Naive thymus-derived CD4-positive, alpha-beta T cell (primary cell): Measurements from ENCODE around the gene DNAJC3. TPM values are rescaled to one million over a fixed set of nuclear protein-coding genes. Genes with fewer than 3 reads are reported as not detected.

Experiments used
- ATAC-seq: fragments of 150-1000 bp; cut with Tn5 transposase; 2 replicates; pipeline ENCODE4 v1.10.0; 2021; ENCODE audit warnings: mild to moderate bottlenecking, moderate library complexity
- CTCF ChIA-PET: fragments of 350-600 bp; sonication (Branson Sonifier 250); formaldehyde crosslinking; loops from one replicate; lab custom pipeline; 2021; ENCODE audit warnings: antibody characterized with exemption; lab: Charles Lee
- POLR2A ChIA-PET: fragments of 350-600 bp; sonication (Branson Sonifier 250); formaldehyde crosslinking; loops from one replicate; lab custom pipeline; 2021; ENCODE audit warnings: antibody characterized with exemption, inconsistent platforms; lab: Charles Lee
- DNase-seq, 9 donors: peaks; one replicate each; pipeline versions ENCODE4 v3.0.0 to v3.0.0-alpha.2; 2020 to 2022; ENCODE audit warnings: mixed read lengths in 1 of 9
- H3K27ac ChIP-seq: one replicate; pipeline ENCODE4 v1.7.0; 2013; ENCODE audit warnings: mild to moderate bottlenecking, low read depth, low read length, moderate library complexity
- H3K27me3 ChIP-seq, 2 donors: one replicate each; pipeline ENCODE4 v1.7.0; 2013; ENCODE audit warnings: low read length in 2 of 2, mild to moderate bottlenecking in 2 of 2, moderate library complexity in 2 of 2; ENCODE audit not compliant: control insufficient read depth in 2 of 2, insufficient read depth in 2 of 2
- H3K36me3 ChIP-seq, 3 experiments: 1 replicate in 2 of 3; 2 replicates in 1 of 3; pipeline ENCODE4 v1.7.0; 2013; ENCODE audit warnings: low read length in 3 of 3, mild to moderate bottlenecking in 3 of 3, moderate library complexity in 1 of 3; ENCODE audit not compliant: insufficient read depth in 3 of 3, control insufficient read depth in 2 of 3
- H3K4me1 ChIP-seq, 2 donors: one replicate each; pipeline ENCODE4 v1.7.0; 2013; ENCODE audit warnings: low read length in 2 of 2, mild to moderate bottlenecking in 2 of 2, moderate library complexity in 1 of 2; ENCODE audit not compliant: control insufficient read depth in 2 of 2, insufficient read depth in 2 of 2
- H3K4me3 ChIP-seq: 2 replicates; pipeline ENCODE4 v1.7.0; 2013; ENCODE audit warnings: mild to moderate bottlenecking, low read length
- H3K9me3 ChIP-seq, 3 experiments: 1 replicate in 2 of 3; 2 replicates in 1 of 3; pipeline ENCODE4 v1.7.0; 2013; ENCODE audit warnings: low read length in 3 of 3; ENCODE audit not compliant: control insufficient read depth in 2 of 3
- H3K27ac Mint-ChIP-seq, 9 donors: one replicate each; pipeline ENCODE4 v1.8.0; 2020 to 2022; ENCODE audit warnings: mixed read lengths in 9 of 9, mild to moderate bottlenecking in 8 of 9, moderate library complexity in 5 of 9, inconsistent platforms in 2 of 9
- H3K27me3 Mint-ChIP-seq, 5 donors: one replicate each; pipeline ENCODE4 v1.8.0; 2021 to 2022; ENCODE audit warnings: mixed read lengths in 5 of 5, mild to moderate bottlenecking in 1 of 5
- H3K36me3 Mint-ChIP-seq, 5 donors: one replicate each; pipeline ENCODE4 v1.8.0; 2020 to 2022; ENCODE audit warnings: mixed read lengths in 5 of 5, mild to moderate bottlenecking in 3 of 5, inconsistent platforms in 1 of 5
- H3K4me1 Mint-ChIP-seq, 7 donors: one replicate each; pipeline ENCODE4 v1.8.0; 2020 to 2022; ENCODE audit warnings: mixed read lengths in 7 of 7, mild to moderate bottlenecking in 3 of 7, inconsistent platforms in 1 of 7
- H3K4me3 Mint-ChIP-seq, 10 donors: one replicate each; pipeline ENCODE4 v1.8.0; 2020 to 2022; ENCODE audit warnings: mild to moderate bottlenecking in 10 of 10, mixed read lengths in 10 of 10, moderate library complexity in 6 of 10, inconsistent platforms in 2 of 10
- H3K9me3 Mint-ChIP-seq, 11 donors: one replicate each; pipeline ENCODE4 v1.8.0; 2020 to 2022; ENCODE audit warnings: mixed read lengths in 11 of 11, mild to moderate bottlenecking in 4 of 11, inconsistent platforms in 1 of 11, moderate library complexity in 1 of 11
- intact Hi-C, 2 donors: fragments of 100-400 bp; cut with micrococcal nuclease; formaldehyde crosslinking; loops; one replicate each; pipeline ENCODE4 v1.15.1; 2023
- polyA plus RNA-seq, 2 donors: library from polyadenylated mRNA; unstranded; fragments of 300-500 nt; fragmentation: Illumina TruSeq; gene quantifications; one replicate each; pipeline ENCODE4 v1.2.3, GENCODE V29; 2021
- total RNA-seq, 6 experiments: library from RNA in 5 of 6; stranded (reverse) in 5 of 6; gene quantifications; 1 replicate in 5 of 6; 2 replicates in 1 of 6; pipeline ENCODE4 v1.2.3 and lab custom pipeline; 2021 to 2026

Gene DNAJC3
- total and polyA plus RNA-seq, 7 experiments from 2014 or later = 11.3 to 33.0 (median 22.6) TPM

GRCh38 chr13:95641291-95642027 lies 35.5 kb upstream of the DNAJC3 start:
- POLR2A ChIA-PET = no interaction called here
- CTCF ChIA-PET = no interaction called here

DNA sequence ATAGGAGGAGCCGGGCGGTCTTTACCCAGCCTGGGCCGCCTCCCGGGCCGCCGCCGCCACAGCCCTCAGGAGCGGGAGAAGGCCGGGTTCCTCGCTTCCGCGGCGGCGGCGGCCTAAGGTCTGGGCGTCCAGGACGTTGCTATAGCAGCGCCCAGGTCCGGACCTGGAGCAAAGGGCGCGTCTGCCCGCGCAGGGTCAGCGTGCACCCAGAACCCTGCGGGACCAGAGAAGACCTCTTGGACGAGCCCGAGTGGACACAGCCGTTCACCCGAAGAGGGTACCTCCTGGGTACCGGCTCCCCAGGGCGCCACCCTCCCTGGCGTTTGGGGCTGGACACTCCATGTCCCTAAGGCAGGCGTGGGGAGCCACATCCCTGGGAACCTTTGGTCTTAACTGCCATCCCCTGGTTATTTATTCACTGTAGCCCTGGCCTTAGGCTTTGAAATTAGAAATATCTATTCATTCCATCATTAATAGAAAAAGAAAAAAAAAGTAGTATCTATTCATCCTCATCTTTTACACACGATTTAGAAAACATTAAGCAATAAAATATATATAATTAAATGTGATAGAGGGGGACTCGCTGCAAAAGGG lies 34.8 kb upstream of the DNAJC3 start:
- Mint-ChIP-seq H3K27me3 (peaks cover 39 to 60% (median 41%) of the 10 kb centered on the region in 5 donors), H3K36me3 (peaks cover 0 to 3% (median 0%) of the 10 kb centered on the region in 5 donors), H3K9me3 (no peaks in the 10 kb centered on the region), H3K4me3 (no peak overlapping the region), H3K4me1 (peaks cover 0 to 24% (median 11%) of the 10 kb centered on the region in 7 donors), H3K27ac (no peak overlapping the region)
- H3K4me3 ChIP-seq = no peak overlapping the region
- H3K9me3 ChIP-seq = no peaks in the 10 kb centered on the region
- POLR2A ChIA-PET = no interaction called here
- peaks cover 3% of the 10 kb centered on the region in 2 donors for H3K27me3 ChIP-seq
- H3K27ac ChIP-seq = no peak overlapping the region
- intact Hi-C loops = loop anchor here in 1 of 2 donors (5.0 kb wide), 1 partner anchor 35 kb away; the partner anchor contains the start of gene DNAJC3
- H3K36me3 ChIP-seq = no peaks in the 10 kb centered on the region
- CTCF ChIA-PET = no interaction called here
- DNase-seq (no peak), ATAC-seq (peak; percentile 29)
- no peaks in the 10 kb centered on the region for H3K4me1 ChIP-seq

More at GRCh38 chr13:95641291-95642027, 35.5 kb upstream of the DNAJC3 start:
- Mint-ChIP-seq H3K9me3 (no peaks in the 10 kb centered on the region), H3K4me3 (peak overlapping the region in 2 of 10 donors; percentile 10 to 34), H3K27ac (no peak overlapping the region), H3K4me1 (peaks cover 0 to 30% (median 17%) of the 10 kb centered on the region in 7 donors), H3K36me3 (peaks cover 0 to 3% (median 0%) of the 10 kb centered on the region in 5 donors), H3K27me3 (peaks cover 39 to 54% (median 41%) of the 10 kb centered on the region in 5 donors)
- Histone ChIP-seq H3K27ac (no peak overlapping the region), H3K9me3 (no peaks in the 10 kb centered on the region), H3K36me3 (no peaks in the 10 kb centered on the region), H3K4me1 (no peaks in the 10 kb centered on the region), H3K4me3 (no peak overlapping the region), H3K27me3 (peaks cover 3% of the 10 kb centered on the region in 2 donors)
- intact Hi-C loops = loop anchor here in 1 of 2 donors (5.0 kb wide), 1 partner anchor 36 kb away; the partner anchor contains the start of gene DNAJC3
- ATAC-seq (no peak), DNase-seq (no peak)

DNA sequence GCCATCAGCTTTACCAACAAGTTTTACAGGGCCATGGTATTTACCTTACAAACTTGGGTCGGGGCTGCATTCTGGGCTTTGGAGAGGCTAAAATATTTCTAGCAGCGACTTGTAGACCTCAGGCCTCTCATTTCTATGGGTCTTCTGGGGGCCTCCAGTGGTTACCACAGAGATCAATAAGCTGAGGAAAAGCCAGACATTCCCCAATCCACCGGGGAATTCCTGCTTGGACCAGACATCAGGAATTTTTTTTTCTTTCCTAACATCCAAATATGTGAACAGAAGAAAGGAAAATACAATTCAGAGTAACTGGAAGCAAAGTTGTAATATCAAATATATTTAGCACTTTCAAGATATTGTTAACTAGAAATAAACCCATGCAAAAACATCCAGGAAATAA lies 33.9 kb upstream of the DNAJC3 start:
- POLR2A ChIA-PET = interaction anchor here (0.5 kb wide), 1 partner anchor 1388 kb away, joined by 4 read pairs; no protein-coding TSS in a partner anchor

GRCh38 chr13:95643571-95643935 lies 33.4 kb upstream of the DNAJC3 start:
- peaks cover 3% of the 10 kb centered on the region in 2 donors for H3K27me3 ChIP-seq
- CTCF ChIA-PET = no interaction called here
- Mint-ChIP-seq H3K27me3 (peaks cover 39 to 70% (median 41%) of the 10 kb centered on the region in 5 donors), H3K4me3 (peak overlapping the region; percentile 25 to 78 (median 52)), H3K4me1 (peaks cover 0 to 19% (median 10%) of the 10 kb centered on the region in 7 donors), H3K27ac (no peak overlapping the region), H3K9me3 (no peaks in the 10 kb centered on the region), H3K36me3 (peaks cover 0 to 3% (median 0%) of the 10 kb centered on the region in 5 donors)
- ATAC-seq (no peak), DNase-seq (no peak)
- H3K9me3 ChIP-seq = no peaks in the 10 kb centered on the region
- H3K4me1 ChIP-seq = no peaks in the 10 kb centered on the region
- no peaks in the 10 kb centered on the region for H3K36me3 ChIP-seq
- POLR2A ChIA-PET = interaction anchor here (0.5 kb wide), 1 partner anchor 1389 kb away, joined by 4 read pairs; no protein-coding TSS in a partner anchor
- H3K4me3 ChIP-seq = no peak overlapping the region
- intact Hi-C loops = loop anchor here in 1 of 2 donors (5.0 kb wide), 1 partner anchor 34 kb away; the partner anchor contains the start of gene DNAJC3
- no peak overlapping the region for H3K27ac ChIP-seq

More for the DNA sequence above, 33.9 kb upstream of the DNAJC3 start:
- no peaks in the 10 kb centered on the region for H3K9me3 ChIP-seq
- Mint-ChIP-seq H3K36me3 (peaks cover 0 to 3% (median 0%) of the 10 kb centered on the region in 5 donors), H3K27ac (no peak overlapping the region), H3K4me1 (peaks cover 0 to 19% (median 10%) of the 10 kb centered on the region in 7 donors), H3K27me3 (peaks cover 39 to 67% (median 41%) of the 10 kb centered on the region in 5 donors), H3K4me3 (peak overlapping the region in 4 of 10 donors; percentile 25 to 64 (median 46)), H3K9me3 (no peaks in the 10 kb centered on the region)
- intact Hi-C loops = loop anchor here in 1 of 2 donors (5.0 kb wide), 1 partner anchor 34 kb away; the partner anchor contains the start of gene DNAJC3
- H3K4me3 ChIP-seq = no peak overlapping the region
- H3K36me3 ChIP-seq = no peaks in the 10 kb centered on the region
- DNase-seq (no peak), ATAC-seq (no peak)
- peaks cover 3% of the 10 kb centered on the region in 2 donors for H3K27me3 ChIP-seq
- CTCF ChIA-PET = no interaction called here
- no peak overlapping the region for H3K27ac ChIP-seq
- no peaks in the 10 kb centered on the region for H3K4me1 ChIP-seq

GRCh38 chr13:95643936-95644598 lies 32.9 kb upstream of the DNAJC3 start:
- Mint-ChIP-seq H3K9me3 (no peaks in the 10 kb centered on the region), H3K36me3 (peaks cover 0 to 3% (median 0%) of the 10 kb centered on the region in 5 donors), H3K27me3 (peaks cover 34 to 66% (median 41%) of the 10 kb centered on the region in 5 donors), H3K4me1 (peaks cover 0 to 19% (median 10%) of the 10 kb centered on the region in 7 donors), H3K27ac (no peak overlapping the region), H3K4me3 (peak overlapping the region in 5 of 10 donors; percentile 47 to 78 (median 64))
- ChIA-PET POLR2A (no interaction called here), CTCF (no interaction called here)
- no peak for ATAC-seq
- H3K36me3 ChIP-seq = no peaks in the 10 kb centered on the region
- intact Hi-C loops = loop anchor here in 1 of 2 donors (5.0 kb wide), 1 partner anchor 33 kb away; the partner anchor contains the start of gene DNAJC3
- no peaks in the 10 kb centered on the region for H3K4me1 ChIP-seq
- DNase-seq = no peak
- H3K27me3 ChIP-seq = peaks cover 3% of the 10 kb centered on the region in 2 donors
- H3K4me3 ChIP-seq = no peak overlapping the region
- H3K9me3 ChIP-seq = no peaks in the 10 kb centered on the region
- H3K27ac ChIP-seq = no peak overlapping the region

DNA sequence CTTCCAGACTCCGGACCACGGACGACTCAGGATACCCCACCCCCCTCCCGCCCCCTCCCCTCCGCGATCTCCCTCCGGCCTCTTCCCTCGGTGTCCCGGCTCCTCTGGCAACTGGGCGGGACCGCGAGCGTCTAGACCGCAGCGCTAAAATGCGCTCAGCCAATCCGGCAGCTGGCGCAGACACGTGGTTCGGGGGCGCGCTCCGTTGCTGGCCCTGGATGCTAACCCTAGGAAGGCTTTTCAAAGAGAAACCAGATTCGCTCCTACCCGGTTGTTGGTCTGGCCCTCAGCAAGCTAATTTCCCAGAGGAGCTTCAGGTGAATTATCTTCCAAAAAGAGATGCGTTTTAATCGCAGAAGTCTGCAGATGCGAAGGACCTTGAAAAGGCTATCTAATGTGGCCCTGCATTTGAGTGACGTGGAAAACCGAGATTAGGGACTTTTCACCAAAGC lies 32.3 kb upstream of the DNAJC3 start, which contains the start of gene DZIP1:
Gene DZIP1, minus strand, starts transcription at position 106 of the 452 bp plus-strand sequence. CDS start 2,677 bp downstream, outside the sequence.
- Histone ChIP-seq H3K36me3 (no peaks in the 10 kb centered on the region), H3K4me1 (no peaks in the 10 kb centered on the region), H3K27me3 (peaks cover 3% of the 10 kb centered on the region in 2 donors), H3K4me3 (no peak within 1 kb of the TSS), H3K9me3 (no peaks in the 10 kb centered on the region), H3K27ac (no peak within 1 kb of the TSS)
- no peaks in the 10 kb centered on the region for H3K9me3 Mint-ChIP-seq
- peak in 1 of 9 donors; percentile 30 for DNase-seq
- no peak for ATAC-seq
- peaks cover 0 to 19% (median 10%) of the 10 kb centered on the region in 7 donors for H3K4me1 Mint-ChIP-seq
- peaks cover 0 to 3% (median 0%) of the 10 kb centered on the region in 5 donors for H3K36me3 Mint-ChIP-seq
- intact Hi-C loops = loop anchor here in 1 of 2 donors (5.0 kb wide), 1 partner anchor 33 kb away; the partner anchor contains the start of gene DNAJC3
- no peak within 1 kb of the TSS for H3K27ac Mint-ChIP-seq
- H3K27me3 Mint-ChIP-seq = peaks cover 33 to 62% (median 41%) of the 10 kb centered on the region in 5 donors
- peak within 1 kb of the TSS; percentile 45 to 78 (median 66) for H3K4me3 Mint-ChIP-seq
- POLR2A ChIA-PET = no interaction called here
- CTCF ChIA-PET = no interaction called here
